RWPE2 (cell line): ENCODE data around the gene MACROD2.
A peak's percentile ranks its signal among the peaks of the same experiment; 100 is the strongest.

Source experiments
- ATAC-seq: fragments of 200-7000 bp; cut with Tn5 transposase; 3 replicates; pipeline ENCODE4 v1.9.1; 2021; ENCODE audit warnings: low read depth
- DNase-seq: peaks from one replicate; pipeline ENCODE4 v3.0.0-alpha.2; 2020; ENCODE audit warnings: low spot score
- H3K27ac ChIP-seq: fragments of 450-650 bp; 2 replicates; pipeline ENCODE4 v1.5.1; 2017; ENCODE audit warnings: mild to moderate bottlenecking; ENCODE audit not compliant: poor library complexity, severe bottlenecking
- H3K27me3 ChIP-seq: fragments of 250-450 bp; sonication (Bioruptor Pico); 2 replicates; pipeline ENCODE4 v1.5.1; 2021; ENCODE audit warnings: mild to moderate bottlenecking, moderate library complexity; ENCODE audit not compliant: insufficient read depth, poor library complexity, severe bottlenecking
- H3K36me3 ChIP-seq: fragments of 250-450 bp; sonication (Bioruptor Pico); 2 replicates; pipeline ENCODE4 v1.5.1; 2020; ENCODE audit warnings: low read depth, mild to moderate bottlenecking, moderate library complexity
- H3K4me1 ChIP-seq: fragments of 250-450 bp; sonication (Bioruptor Pico); 2 replicates; pipeline ENCODE4 v1.5.1; 2021; ENCODE audit warnings: mild to moderate bottlenecking, moderate library complexity; ENCODE audit not compliant: insufficient read depth, poor library complexity, severe bottlenecking
- H3K4me3 ChIP-seq: fragments of 250-450 bp; sonication (Bioruptor Pico); 2 replicates; pipeline ENCODE4 v1.5.1; 2021; ENCODE audit warnings: mild to moderate bottlenecking, moderate library complexity; ENCODE audit not compliant: severe bottlenecking
- H3K9me3 ChIP-seq: fragments of 250-450 bp; sonication (Bioruptor Pico); 2 replicates; pipeline ENCODE4 v1.5.1; 2021; ENCODE audit warnings: mild to moderate bottlenecking, moderate library complexity; ENCODE audit not compliant: severe bottlenecking
- TF ChIP-seq, protein P1 (sequence below): fragments of 450-650 bp; IDR thresholded peaks from one replicate; pipeline ENCODE4 v1.5.1; 2017; ENCODE audit warnings: mild to moderate bottlenecking, moderate library complexity; ENCODE audit not compliant: poor library complexity, severe bottlenecking

MACROD2 gene

DNA sequence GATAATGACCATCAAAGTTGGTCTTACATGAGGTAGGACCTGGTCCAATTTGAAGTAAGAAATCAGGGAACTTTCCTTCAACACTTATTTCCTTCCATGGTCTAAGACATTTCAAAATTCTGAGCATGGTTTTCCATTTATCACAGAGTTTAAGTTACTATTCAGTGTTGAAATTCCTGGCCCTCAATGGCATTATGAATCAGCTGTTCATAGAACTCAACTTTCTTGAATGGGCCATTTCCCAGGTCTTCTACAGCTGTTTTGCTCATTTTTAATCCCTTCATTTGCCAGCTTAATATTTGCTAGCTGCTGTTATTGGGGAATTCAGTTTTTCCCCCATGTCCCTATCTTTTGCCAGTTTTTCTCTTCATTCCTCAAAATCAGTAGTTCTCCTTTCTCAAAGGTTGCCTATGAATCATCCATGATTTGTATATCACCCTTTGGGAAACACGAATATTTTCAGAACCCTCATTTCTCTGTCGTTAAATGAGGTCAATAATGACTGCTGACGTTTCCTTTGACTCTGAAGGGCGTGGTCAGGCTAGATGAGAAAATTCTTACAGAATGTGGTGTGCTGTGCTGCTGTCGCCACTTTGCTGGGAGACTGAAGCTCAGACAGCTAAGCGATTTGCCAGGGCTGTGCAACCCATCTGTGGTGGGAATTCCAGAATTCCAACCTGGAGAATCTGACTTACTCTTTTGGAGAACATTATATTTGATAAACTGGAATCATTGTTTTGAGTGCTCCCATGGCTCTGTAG, 558.6 kb downstream of the MACROD2 start:
- ATAC-seq (no peak), DNase-seq (no peak)
- Histone ChIP-seq H3K4me1 (peaks cover 5% of the 10 kb centered on the region), H3K36me3 (no peaks in the 10 kb centered on the region), H3K9me3 (no peaks in the 10 kb centered on the region), H3K27me3 (no peaks in the 10 kb centered on the region), H3K27ac (no peak overlapping the region), H3K4me3 (no peak overlapping the region)
- TF ChIP-seq, protein P1, sequence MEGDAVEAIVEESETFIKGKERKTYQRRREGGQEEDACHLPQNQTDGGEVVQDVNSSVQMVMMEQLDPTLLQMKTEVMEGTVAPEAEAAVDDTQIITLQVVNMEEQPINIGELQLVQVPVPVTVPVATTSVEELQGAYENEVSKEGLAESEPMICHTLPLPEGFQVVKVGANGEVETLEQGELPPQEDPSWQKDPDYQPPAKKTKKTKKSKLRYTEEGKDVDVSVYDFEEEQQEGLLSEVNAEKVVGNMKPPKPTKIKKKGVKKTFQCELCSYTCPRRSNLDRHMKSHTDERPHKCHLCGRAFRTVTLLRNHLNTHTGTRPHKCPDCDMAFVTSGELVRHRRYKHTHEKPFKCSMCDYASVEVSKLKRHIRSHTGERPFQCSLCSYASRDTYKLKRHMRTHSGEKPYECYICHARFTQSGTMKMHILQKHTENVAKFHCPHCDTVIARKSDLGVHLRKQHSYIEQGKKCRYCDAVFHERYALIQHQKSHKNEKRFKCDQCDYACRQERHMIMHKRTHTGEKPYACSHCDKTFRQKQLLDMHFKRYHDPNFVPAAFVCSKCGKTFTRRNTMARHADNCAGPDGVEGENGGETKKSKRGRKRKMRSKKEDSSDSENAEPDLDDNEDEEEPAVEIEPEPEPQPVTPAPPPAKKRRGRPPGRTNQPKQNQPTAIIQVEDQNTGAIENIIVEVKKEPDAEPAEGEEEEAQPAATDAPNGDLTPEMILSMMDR = no peak

DNA sequence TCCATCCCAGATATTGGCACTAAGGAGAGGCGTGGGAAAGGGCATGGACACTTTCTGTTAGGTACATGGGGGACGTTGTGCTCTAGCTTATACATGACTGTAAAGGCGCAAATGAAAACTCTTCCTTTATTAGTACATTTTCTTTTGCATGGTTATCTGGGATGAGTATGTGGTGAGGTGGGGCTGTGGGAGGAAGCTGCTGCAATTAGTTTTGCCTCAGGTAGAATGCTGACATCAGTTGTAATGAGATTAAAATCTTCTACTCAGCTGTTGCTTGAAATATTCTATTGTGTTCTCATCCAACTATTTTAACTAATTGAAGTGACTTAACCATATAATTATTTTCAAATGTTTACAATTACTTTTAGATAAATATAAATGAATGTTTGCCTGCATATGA, 560.4 kb downstream of the MACROD2 start:
- Histone ChIP-seq H3K27me3 (no peaks in the 10 kb centered on the region), H3K4me1 (peaks cover 5% of the 10 kb centered on the region), H3K27ac (no peak overlapping the region), H3K9me3 (no peaks in the 10 kb centered on the region), H3K4me3 (no peak overlapping the region), H3K36me3 (no peaks in the 10 kb centered on the region)
- TF ChIP-seq, protein P1 = no peak
- DNase-seq (no peak), ATAC-seq (0 out of 3 replicates have a peak, but pooled peaks have one; percentile 36)

DNA sequence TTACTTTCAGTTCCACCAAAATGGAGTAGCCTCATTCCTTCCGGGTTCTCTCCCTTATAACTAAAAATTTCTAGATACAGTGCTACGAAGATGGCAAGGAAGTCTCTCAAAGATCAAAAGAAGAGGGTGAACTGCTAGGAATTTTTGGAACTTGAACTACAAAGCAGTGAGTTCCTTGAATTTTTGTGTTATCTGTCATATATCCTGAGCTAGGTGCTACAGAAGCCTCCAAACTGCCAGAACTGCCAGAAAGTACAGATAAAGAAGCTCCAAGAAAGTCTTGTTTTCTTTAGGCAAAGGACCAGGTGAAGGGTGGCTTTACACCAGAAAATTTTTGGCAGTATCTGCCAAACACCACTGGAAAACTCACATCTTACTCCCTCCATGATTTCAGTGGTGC, 560.9 kb downstream of the MACROD2 start:
- ATAC-seq (peak; percentile 53; the same call in 1 of the 3 replicates), DNase-seq (no peak)
- peaks cover 5% of the 10 kb centered on the region for H3K4me1 ChIP-seq
- H3K36me3 ChIP-seq = no peaks in the 10 kb centered on the region
- H3K27ac ChIP-seq = no peak overlapping the region
- no peak overlapping the region for H3K4me3 ChIP-seq
- no peaks in the 10 kb centered on the region for H3K9me3 ChIP-seq
- H3K27me3 ChIP-seq = no peaks in the 10 kb centered on the region
- TF ChIP-seq, protein P1 = no peak

DNA sequence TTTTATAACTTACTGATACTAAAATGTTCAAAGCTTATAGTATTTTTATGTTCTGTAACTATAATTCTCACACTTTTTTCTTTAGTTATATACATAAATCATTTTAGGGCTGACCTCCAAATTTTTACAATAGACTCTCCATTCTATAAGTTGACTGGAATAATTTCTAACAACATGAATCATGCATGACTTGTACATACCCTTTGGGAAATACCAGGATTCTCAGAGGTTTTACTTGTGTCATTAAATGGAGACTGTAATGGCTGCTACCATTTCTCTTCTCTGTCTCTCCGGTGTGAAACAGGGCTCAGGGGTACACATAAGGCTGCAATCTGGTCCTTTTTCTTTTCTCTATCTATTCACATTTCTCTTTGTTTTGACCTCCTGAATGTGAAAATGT, 564.3 kb downstream of the MACROD2 start:
- Histone ChIP-seq H3K4me1 (peaks cover 5% of the 10 kb centered on the region), H3K27me3 (no peaks in the 10 kb centered on the region), H3K9me3 (no peaks in the 10 kb centered on the region), H3K27ac (no peak overlapping the region), H3K4me3 (no peak overlapping the region), H3K36me3 (no peaks in the 10 kb centered on the region)
- peak; percentile 36; the same call in 1 of the 3 replicates for ATAC-seq
- TF ChIP-seq, protein P1 = no peak
- DNase-seq = no peak

DNA sequence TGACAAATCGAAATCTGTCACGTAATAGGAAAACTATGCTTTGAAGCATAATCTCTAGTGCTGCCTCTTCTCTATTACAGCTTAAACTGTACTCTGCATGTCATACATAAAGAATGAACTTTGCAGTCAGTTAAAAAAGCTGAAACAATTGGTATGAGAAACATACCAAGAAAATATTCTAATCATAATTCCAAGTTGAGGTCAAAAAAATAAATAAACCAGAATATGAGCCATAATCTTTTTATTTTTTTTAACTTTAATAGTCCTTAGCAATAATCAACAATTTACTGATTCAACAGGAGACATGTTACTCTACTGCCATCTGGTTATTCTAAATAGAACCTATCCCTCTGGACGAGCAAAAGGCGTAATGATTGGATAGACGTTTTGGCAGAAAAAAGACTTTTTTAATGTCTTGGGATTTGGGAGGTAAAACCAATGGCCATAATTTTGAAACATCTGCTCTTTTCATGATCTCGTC, 566.5 kb downstream of the MACROD2 start:
- TF ChIP-seq, protein P1 = peak; percentile 18
- DNase-seq = no peak
- ATAC-seq = no peak
- H3K36me3 ChIP-seq = no peaks in the 10 kb centered on the region
- H3K27me3 ChIP-seq = no peaks in the 10 kb centered on the region
- no peak overlapping the region for H3K4me3 ChIP-seq
- no peak overlapping the region for H3K27ac ChIP-seq
- H3K9me3 ChIP-seq = no peaks in the 10 kb centered on the region
- H3K4me1 ChIP-seq = no peaks in the 10 kb centered on the region
